Adipose tissue (tissue), 3 donors: ENCODE results near the gene MXD3. TPM values are rescaled to one million over a fixed set of nuclear protein-coding genes. Genes with fewer than 3 reads are reported as not detected.
"Not testable (repeated sequence)": the region's sequence is repeated elsewhere in the genome, so short reads cannot be mapped to it uniquely, and the experiment has no call there.

Source experiments
- H3K27ac ChIP-seq: one replicate; pipeline ENCODE4 v1.5.1; 2013; ENCODE audit warnings: low read depth, low read length
- whole genome bisulfite sequencing, 3 donors: extraction: QIAGEN DNeasy Blood & Tissue Kit; methylation state at CpG; one replicate each; pipeline ENCODE4 v1.1.7; 2013; 5-methylcytosine and 5-hydroxymethylcytosine counted together
- polyA plus RNA-seq, 3 donors: library from polyadenylated mRNA; stranded (reverse); fragments of 200-250 nt; gene quantifications; one replicate each; pipeline ENCODE4 v1.2.3, GENCODE V29; 2013
- donor health status: healthy with polysubstance abuse.
- donor health status: Bipolar disorder and iron deficiency.
- donor health status: healthy.

The MXD3 gene
- polyA plus RNA-seq, 3 donors = 5.4 to 11.1 (median 10.1) TPM

GRCh38 chr5:177347699-177348098, 36.0 kb upstream of the MXD3 start:
- WGBS, 3 donors = 72 to 86% (median 84%) methylated on average over 4 of the region's 4 CpGs
- H3K27ac ChIP-seq = no peak overlapping the region

- WGBS, 3 donors = 44 to 83% (median 77%) methylated on average over 4 of the region's 4 CpGs
- no peak overlapping the region for H3K27ac ChIP-seq
Measured at GRCh38 chr5:177346820-177347219, 35.1 kb upstream of the MXD3 start.

- WGBS, 3 donors = 92 to 98% (median 97%) methylated on average over 5 to 6 of the region's 6 CpGs
- H3K27ac ChIP-seq = no peak overlapping the region
Measured at GRCh38 chr5:177344891-177345290, 33.2 kb upstream of the MXD3 start.

DNA sequence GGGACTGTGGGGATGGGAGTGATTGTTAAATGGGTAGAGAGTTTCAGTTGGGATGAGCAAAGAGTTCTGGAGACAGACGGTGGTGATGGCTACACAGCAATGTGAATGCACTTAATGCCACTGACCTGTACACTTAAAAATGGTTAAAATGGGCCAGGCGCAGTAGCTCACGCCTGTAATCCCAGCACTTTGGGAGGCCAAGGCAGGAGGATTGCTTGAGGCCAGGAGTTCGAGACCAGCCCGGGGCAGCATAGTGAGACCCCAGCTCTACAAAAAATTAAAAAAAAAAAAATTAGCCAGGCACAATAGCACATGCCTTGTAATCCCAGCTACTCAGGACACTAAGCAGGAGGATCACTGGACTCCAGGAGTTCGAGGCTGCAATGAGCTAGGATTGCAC, 32.1 kb upstream of the MXD3 start:
- WGBS, 3 donors = 93 to 96% (median 93%) methylated on average over 6 of the region's 6 CpGs

DNA sequence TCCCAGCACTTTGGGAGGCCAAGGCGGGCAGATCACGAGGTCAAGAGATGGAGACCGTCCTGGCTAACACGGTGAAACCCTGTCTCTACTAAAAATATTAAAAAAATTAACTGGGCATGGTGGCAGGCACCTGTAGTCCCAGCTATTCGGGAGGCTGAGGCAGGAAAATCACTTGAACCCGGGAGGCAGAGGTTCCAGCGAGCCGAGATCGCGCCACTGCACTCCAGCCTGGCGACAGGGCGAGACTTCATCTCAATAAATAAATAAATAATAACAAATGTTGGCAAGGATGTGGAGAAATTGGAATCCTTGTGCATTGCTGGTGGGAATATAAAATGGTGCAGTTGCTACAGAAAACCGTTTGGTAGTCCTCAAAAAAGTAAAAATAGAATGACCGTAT, 31.3 kb upstream of the MXD3 start:
- not testable (repeated sequence) for H3K27ac ChIP-seq
- 93 to 96% (median 94%) methylated on average over 14 of the region's 14 CpGs for WGBS, 3 donors

More for the DNA sequence above, 32.1 kb upstream of the MXD3 start:
- no peak overlapping the region for H3K27ac ChIP-seq

DNA sequence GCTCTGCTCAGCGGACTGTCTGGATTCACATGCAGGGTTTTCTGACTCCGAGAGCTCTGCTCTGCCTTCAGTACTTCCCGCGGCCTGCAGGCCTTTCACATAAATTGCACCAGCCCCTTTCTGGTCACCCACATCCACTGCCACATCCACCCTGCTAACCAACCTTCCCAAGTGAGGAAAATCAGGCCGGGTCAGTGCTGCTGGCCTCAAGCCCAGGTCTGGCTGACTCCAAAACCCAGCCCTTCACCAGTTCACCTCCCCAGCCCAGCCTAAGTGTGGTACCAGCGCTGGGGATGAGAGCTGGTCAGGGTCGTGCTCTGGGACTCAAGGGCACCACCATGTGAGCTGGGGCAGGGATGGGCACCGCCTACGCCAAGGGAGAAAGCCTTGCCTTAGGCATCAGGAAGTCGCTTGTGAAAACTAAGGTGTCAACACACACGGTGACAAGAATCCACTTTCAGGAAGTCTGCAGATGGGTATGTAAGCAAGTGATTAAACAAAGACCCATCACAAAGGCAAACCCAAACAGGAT, 27.5 kb upstream of the MXD3 start:
- H3K27ac ChIP-seq = no peak overlapping the region
- WGBS, 3 donors = 56 to 71% (median 65%) methylated on average over 11 of the region's 11 CpGs

DNA sequence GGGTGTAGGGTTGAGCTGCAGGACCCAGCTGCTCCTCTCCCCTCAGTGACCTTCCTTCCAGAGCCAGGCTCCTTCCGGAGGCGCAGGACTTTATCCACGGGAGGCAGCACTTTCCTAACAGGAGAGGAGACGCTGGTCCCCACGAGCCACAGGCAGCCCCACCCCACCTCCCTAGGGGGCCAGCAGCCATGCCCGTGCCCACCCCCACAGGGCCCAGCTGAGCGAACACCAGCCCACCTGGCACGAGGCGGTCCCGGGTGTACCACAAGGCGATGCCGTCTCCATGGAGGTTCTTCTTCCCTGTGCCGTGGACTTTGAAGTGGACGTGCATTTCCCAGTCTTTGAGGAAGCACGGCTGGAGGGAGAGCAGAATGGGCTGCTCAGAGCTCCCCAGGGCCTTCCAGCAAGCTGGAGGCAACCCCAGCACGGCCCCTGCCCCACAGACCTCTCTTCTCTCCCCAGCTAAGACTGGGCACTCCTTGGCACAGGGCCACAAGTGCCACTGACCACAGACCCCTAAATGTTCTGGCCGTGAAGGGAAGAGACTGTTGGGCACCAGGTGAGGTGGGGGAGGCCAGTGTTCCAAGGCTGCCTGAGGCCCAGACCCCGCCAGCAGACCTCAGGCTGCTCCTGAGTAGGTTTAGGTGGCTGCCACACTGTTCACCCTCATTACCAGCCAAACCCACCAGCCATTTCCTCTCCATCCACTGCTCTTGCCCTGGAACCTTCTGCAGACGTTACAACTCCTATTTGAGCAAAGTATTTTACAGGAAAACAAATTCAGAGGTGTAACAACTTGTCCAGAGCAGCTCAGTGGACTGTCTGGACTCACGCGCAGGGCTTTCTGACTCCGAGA, 26.8 kb upstream of the MXD3 start:
- H3K27ac ChIP-seq = no peak overlapping the region
- whole genome bisulfite sequencing, 3 donors = 78 to 86% (median 80%) methylated on average over 22 of the region's 22 CpGs

- WGBS, 3 donors = 85 to 93% (median 92%) methylated on average over 34 to 36 of the region's 36 CpGs
- no peak overlapping the region for H3K27ac ChIP-seq
Measured at GRCh38 chr5:177336603-177337494, 25.2 kb upstream of the MXD3 start.

DNA sequence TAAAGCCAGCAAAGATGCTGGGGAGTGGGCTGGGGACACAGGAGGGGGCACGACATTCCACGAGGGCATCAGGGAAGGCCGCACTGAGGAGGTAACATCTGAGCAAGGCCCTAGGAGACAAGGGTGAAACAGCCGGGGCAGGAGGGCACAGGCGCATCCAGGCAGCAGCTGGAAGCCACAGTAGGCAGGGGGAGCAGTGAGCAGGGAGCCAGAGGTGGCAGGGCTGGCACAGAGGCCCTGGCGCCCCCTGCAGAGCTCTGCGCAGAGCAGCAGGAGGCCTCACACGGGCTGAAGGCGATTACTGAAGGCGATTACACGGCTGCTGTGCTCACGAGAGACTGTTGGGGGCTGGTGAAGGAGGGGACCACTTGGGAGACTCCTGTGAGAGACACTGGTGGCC, 24.4 kb upstream of the MXD3 start:
- WGBS, 3 donors = 62 to 69% (median 68%) methylated on average over 12 of the region's 12 CpGs
- no peak overlapping the region for H3K27ac ChIP-seq

GRCh38 chr5:177335701-177336065, 24.0 kb upstream of the MXD3 start:
- no peak overlapping the region for H3K27ac ChIP-seq
- WGBS, 3 donors = 89 to 94% (median 93%) methylated on average over 7 of the region's 7 CpGs

GRCh38 chr5:177334781-177335700, 23.3 kb upstream of the MXD3 start:
- 87 to 89% (median 88%) methylated on average over 21 of the region's 21 CpGs for WGBS, 3 donors
- H3K27ac ChIP-seq = no peak overlapping the region

- WGBS, 3 donors = 71 to 86% (median 72%) methylated on average over 15 of the region's 15 CpGs
Measured at GRCh38 chr5:177334155-177334551, 22.5 kb upstream of the MXD3 start.

GRCh38 chr5:177333420-177334154, 21.9 kb upstream of the MXD3 start:
- no peak overlapping the region for H3K27ac ChIP-seq
- WGBS, 3 donors = 85 to 90% (median 89%) methylated on average over 16 of the region's 16 CpGs

More at GRCh38 chr5:177334155-177334551, 22.5 kb upstream of the MXD3 start:
- no peak overlapping the region for H3K27ac ChIP-seq

- 83 to 86% (median 85%) methylated on average over 13 of the region's 13 CpGs for WGBS, 3 donors
- H3K27ac ChIP-seq = no peak overlapping the region
Measured at GRCh38 chr5:177332896-177333260, 21.2 kb upstream of the MXD3 start.

DNA sequence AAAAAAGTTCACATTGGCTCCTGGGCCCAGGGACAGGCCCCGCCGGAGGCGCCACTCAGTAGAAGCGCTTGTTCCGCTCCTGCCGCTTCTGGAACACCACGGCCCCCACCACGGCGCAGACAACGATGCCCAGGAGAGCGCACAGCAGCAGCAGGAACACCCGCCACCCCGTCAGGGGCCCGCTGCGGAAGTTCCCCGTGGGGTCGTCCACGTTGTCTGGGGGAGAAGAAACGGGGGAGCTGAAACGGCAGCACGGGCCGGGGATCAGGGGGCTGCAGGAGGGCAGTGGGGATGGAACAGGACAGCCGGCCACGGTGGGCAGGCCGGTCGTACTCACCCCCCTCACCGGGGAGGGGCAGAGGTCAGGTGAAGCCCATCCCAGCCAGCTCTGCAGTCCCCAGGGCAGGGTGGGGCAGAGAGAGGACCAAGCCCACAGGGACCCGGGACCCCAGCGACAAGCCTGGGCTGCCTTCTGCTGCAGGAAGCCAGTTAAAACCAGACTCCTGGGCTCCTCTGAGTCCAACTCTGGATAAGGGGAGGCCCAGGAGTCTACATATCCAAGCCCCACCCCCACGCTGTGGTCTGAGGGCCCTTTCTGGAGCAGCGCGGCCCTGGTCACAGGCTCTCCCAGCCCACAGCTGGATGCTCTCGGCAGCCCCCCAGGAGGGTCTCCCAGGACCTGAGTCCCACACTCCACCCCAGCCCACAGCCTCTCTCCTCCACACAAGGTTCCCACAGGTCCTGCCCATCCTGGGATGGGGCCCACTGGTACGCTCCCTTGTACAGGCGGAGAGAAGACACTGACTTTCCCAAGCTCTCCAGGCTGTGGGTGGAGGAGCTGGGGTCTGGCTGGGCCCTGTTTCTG, 20.6 kb upstream of the MXD3 start:
- WGBS, 3 donors = 65 to 92% (median 75%) methylated on average over 35 of the region's 35 CpGs
- H3K27ac ChIP-seq = no peak overlapping the region

DNA sequence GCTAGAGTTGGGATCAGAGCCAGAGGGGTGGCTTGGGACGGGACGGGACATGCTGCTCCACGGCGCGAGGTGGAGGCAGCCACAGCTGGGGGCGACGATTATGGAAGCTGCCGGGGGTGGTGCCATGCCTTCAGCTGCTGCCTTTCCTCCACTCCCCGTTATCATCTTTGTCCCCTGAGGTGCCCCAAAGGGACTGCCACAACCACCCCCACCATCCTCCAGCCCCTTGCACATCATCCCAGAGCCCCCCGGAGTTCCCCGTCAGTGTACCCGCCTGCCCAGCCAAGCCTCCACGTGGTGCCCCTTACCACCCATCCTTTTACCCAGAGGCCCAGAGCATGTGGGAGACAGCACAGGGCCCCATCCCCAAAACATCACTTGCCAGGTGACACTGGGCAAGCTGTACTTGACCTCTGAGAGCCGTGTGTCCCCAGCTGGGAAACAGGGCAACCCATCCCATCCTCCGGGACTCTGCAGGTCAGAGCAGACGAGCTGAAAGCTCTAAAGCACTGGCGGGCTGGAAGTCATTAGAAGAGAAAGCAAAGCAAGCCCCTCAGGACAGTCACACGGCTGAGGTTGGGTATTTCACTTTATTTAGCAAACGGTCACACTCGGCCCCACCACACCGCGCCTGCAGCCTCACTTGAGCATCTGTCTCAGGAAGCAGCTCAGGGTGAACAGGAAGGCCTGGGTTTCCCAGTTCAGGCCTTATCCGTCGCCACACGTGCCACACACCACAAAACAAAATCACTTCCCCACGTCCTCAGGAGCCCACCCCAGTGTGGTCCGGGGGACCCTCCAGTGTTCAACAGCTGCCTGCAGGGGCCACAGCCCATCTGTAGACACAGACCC, 19.5 kb upstream of the MXD3 start:
- 68 to 89% (median 73%) methylated on average over 26 to 27 of the region's 27 CpGs for WGBS, 3 donors
- no peak overlapping the region for H3K27ac ChIP-seq
